Right renal cortex interstitium (tissue), 3 donors: ENCODE data around the gene ASXL1. TPM values are rescaled to one million over a fixed set of nuclear protein-coding genes. Genes with fewer than 3 reads are reported as not detected.
"Not testable (repeated sequence)": the region's sequence is repeated elsewhere in the genome, so short reads cannot be mapped to it uniquely, and the experiment has no call there.

Experiments used
- DNase-seq, 3 donors: peaks; one replicate each; pipeline ENCODE4 v3.0.0-alpha.2; 2013; ENCODE audit warnings: low read depth in 3 of 3, low spot score in 2 of 3
- polyA plus RNA-seq, 3 donors: library from polyadenylated mRNA; unstranded; fragments of 120-200 nt; gene quantifications; one replicate each; pipeline ENCODE4 v1.2.1, GENCODE V29; 2013; ENCODE audit not compliant: insufficient read length in 3 of 3

Gene ASXL1
- polyA plus RNA-seq, 3 donors = 55.8 to 58.9 (median 58.6) TPM

DNA sequence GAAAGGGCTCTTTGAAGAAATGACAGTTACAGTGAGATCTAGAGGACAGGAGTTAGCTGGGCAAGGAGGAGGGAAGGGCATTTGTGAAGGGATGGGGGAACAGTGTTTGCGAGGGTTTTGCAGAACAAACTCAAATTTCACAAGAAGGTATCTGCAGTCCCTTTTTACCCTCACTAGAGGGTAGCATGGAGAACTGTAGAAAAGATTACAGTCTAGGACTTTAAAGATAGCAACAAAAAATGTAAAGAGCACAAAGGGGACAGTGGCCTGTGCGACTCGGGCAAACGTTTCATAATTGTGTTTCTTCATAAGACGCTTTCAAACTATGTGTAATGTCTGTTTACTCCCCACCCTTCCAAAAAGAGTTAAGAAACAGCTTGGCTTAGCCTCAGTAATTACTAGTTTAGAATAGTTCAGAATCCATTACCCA is 21.2 kb upstream of the ASXL1 start:
- no peak for DNase-seq

GRCh38 chr20:32337937-32338661 is 20.0 kb upstream of the ASXL1 start:
- DNase-seq = no peak

- no peak for DNase-seq
Measured at GRCh38 chr20:32338665-32339064, 19.5 kb upstream of the ASXL1 start.

GRCh38 chr20:32339116-32339515 is 19.0 kb upstream of the ASXL1 start:
- DNase-seq = no peak

DNA sequence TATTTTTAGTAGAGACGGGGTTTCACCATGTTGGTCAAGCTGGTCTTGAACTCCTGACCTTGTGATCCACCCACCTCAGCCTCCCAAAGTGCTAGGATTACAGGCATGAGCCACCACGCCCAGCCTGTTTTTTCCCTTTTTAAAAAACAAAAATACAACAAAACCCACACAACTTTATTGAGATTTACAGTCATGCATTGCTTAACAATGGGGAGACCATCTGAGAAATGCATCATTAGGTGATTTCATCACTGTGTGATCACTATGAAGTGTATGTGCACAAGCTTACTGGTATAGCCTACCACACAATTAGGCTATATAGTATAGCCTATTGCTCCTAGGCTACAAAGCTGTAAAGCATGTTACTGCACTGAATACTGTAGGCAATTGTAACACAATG is 17.1 kb upstream of the ASXL1 start:
- DNase-seq = not testable (repeated sequence)

DNA sequence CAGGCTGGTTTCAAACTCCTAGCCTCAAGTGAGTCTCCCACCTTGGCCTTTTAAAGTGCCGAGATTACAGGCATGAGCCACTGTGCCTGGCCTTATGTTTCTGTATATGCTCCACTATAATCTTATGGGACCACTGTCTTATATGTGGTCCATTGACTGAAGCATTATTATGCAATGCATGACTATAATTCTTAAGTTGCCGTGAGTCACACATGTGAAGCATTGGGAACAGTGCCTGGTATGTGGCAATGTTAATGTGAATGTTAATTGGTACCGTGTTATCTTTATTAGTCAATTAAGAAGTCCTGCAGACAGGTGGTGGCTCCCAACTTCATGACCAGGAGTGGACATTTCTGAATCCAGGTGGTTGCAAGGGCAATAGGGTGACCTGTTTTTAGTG is 14.7 kb upstream of the ASXL1 start:
- DNase-seq = no peak

DNA sequence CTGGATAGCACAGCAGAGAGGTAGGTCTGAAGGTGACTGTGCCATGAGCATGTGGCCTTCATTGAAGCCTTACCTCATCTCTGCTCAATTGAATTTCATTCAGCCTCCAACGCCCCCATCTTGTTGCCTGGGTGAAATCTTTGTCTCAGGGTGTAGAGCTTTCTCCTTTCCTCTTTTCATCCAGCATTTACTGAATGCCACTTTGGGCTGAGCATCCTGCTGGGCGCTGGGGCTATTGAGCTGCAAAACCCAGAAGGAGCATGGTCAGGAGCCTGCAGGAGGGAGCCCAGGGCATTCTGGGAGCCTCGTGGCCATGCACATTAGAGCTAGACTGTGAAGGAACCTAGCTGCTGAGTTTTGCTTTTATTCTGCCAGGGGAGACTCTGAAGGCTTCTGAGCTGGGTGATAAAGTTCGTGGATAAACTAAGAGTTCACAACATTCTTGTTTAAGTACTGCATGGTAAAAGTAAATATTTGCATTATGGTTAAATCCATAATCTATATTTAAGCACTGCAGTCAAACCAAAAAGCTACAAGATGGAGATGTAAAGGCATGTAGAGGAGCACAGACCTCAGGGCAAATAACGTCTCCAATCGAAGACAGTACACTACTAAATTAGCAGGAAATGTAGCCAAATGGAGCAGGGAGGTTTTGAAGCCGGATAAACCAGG is 13.2 kb upstream of the ASXL1 start:
- no peak for DNase-seq

GRCh38 chr20:32348207-32348606 is 9.9 kb upstream of the ASXL1 start:
- DNase-seq = no peak

GRCh38 chr20:32350421-32350820 is 7.7 kb upstream of the ASXL1 start:
- DNase-seq = no peak

GRCh38 chr20:32352121-32352720 is 5.9 kb upstream of the ASXL1 start:
- no peak for DNase-seq

DNA sequence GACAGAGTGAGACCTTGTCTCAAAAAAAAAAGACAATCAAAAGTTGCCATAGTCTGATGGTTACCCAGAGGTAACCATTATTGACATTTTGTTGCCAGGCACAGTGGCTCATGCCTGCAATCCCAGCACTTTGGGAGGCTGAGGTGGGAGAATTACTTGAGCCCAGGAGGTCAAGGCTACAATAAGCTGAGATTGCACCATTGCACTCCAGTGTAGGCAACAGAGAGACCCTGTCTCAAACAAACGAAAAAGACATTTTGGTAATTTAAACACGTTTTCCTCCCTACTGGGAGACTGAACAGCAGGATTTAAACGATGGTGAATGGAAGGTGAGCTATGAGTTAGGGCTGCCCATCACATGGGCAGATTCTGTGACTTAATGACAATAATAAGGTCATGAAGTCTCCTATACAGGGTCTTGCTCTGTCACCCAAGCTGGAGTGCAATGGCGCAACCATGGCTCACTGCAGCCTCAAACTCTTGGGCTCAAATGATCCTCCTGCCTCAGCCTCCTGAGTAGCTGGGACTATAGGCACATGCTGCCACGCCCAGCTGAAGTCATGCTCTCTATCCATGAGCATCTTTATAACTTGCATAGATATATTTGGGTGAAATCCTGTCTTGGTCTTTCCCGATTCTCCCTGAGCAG is 4.2 kb upstream of the ASXL1 start:
- no peak for DNase-seq

DNA sequence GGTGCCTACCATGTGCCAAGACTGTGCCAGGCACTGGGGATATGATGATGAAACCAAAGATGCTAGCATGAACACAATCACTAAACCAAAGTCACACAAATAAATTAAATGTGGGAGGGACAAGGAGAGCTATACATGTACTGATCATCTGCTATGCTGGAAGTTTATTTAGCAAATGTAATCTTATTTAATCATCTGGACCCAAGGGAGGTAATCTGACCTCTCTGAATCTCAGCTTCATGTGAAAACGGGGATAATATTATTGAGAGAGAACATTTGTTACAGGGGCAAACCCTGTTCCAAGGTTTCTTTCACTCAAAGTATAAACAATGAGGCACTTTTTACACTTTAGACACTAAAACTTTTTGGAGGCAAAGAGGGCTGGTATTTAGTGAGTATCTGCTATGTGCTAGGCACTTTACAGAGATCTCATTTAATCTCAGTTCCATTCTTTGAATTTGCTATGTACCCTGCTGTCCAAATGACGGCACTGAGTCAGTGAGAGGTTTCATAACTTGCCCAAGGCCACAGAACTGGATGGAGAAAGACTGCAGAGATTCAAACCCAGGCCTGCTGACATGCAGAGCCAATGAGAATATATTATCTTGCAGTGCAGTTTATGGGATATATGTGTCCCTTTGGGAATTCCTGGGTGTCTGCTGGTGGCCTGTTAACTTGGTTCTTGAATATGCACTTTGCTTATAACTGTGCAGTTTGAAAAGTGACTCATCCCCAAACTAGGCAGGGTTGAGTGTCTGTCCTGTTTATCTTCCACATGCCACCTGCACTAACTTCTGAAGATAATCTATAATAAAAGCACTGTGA is 3.3 kb upstream of the ASXL1 start:
- DNase-seq = no peak

DNA sequence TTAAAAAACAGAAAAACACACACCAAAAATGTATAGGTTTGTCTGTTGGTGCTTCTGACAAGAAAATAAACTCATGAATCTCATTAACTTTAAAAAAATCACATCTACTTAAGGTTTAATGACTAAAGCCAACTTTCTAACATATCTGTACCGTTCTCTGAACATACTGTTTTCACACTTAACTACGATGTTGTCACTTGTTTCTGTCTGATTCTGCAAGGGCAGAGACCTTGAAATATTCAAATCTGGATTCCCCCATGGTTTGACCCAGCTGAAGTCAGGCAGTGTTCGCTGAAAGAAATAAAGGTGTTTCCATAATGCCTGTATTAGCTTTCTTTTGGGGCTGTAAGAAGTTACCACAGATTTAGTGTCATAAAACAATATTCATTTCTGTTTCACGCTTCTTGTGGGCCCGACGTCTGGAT is 2.7 kb upstream of the ASXL1 start:
- DNase-seq = no peak

GRCh38 chr20:32355907-32356621 is 2.1 kb upstream of the ASXL1 start:
- DNase-seq = not testable (repeated sequence)

GRCh38 chr20:32356622-32357374 is 1.3 kb upstream of the ASXL1 start:
- no peak for DNase-seq

GRCh38 chr20:32357375-32357868 is 709 bp upstream of the ASXL1 start:
- no peak for DNase-seq

DNA sequence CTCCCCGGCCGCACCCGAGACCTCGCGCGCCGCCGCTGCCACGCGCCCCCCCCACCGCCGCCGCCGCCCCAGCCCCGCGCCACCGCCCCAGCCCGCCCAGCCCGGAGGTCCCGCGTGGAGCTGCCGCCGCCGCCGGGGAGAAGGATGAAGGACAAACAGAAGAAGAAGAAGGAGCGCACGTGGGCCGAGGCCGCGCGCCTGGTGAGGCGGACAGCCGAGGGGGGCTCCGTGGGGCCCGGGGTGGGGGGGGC is 426 bp downstream of the ASXL1 start:
- DNase-seq = no peak

DNA sequence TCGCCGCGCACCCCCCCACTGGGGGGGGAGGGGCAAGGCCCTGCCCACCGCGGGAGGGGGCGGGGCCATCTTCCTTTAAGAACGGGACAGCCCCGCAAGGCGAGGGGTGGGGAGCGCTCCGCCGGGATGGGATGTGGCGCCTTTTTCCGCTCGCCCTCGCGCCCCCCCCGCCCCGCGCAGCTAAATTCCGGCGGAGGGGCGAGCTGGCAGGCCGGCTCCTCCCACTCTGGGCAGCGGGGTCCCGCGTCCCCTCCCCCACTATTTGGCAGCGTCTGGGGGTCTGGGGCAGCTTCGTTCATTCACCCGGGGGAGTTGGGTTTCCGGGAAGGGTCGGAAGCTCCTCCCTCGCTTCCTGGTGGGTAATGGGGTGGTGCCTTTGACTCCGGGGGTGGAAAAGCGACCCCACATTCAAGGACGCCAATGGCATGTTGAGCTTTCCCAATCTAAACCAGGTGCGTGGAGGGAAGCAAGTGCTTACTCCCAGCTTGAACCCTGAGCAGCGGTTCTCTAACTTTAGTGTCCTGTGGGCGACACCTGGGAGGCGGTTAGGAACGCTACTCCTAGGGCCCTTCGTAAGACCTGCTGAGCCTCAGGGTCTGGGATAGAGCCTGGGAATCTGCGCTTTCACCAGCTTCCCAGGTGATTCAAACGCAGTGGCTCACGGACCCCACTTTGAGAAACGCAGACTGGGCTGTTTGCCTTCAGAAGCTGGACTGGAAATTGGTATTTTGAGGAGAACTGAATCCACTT is 927 bp downstream of the ASXL1 start:
- no peak for DNase-seq
